NB4 (cell line): Measurements from ENCODE around the gene VEGFB.

Experiments used
- DNase-seq: peaks from one replicate; pipeline ENCODE4 v3.0.0; 2010; ENCODE audit warnings: low read depth
- H3K4me3 ChIP-seq: one replicate; pipeline ENCODE4 v1.5.1; 2011; ENCODE audit warnings: mild to moderate bottlenecking, low read depth, low read length, moderate library complexity
- MYC ChIP-seq: IDR thresholded peaks from 2 replicates; pipeline ENCODE4 v1.6.1; 2011; ENCODE audit warnings: low read depth, low read length
- POLR2A ChIP-seq: IDR thresholded peaks from 2 replicates; pipeline ENCODE4 v1.6.1; 2011; ENCODE audit warnings: mild to moderate bottlenecking; ENCODE audit not compliant: insufficient read length; ENCODE audit errors: extremely low read depth
- TF ChIP-seq, protein P1 (sequence below): IDR thresholded peaks from 2 replicates; pipeline ENCODE4 v1.6.1; 2011; ENCODE audit warnings: low read depth, low read length
- TF ChIP-seq, protein P2 (sequence below): IDR thresholded peaks from one replicate; pipeline ENCODE4 v1.5.1; 2012; ENCODE audit warnings: low read depth, low read length

The VEGFB gene

DNA sequence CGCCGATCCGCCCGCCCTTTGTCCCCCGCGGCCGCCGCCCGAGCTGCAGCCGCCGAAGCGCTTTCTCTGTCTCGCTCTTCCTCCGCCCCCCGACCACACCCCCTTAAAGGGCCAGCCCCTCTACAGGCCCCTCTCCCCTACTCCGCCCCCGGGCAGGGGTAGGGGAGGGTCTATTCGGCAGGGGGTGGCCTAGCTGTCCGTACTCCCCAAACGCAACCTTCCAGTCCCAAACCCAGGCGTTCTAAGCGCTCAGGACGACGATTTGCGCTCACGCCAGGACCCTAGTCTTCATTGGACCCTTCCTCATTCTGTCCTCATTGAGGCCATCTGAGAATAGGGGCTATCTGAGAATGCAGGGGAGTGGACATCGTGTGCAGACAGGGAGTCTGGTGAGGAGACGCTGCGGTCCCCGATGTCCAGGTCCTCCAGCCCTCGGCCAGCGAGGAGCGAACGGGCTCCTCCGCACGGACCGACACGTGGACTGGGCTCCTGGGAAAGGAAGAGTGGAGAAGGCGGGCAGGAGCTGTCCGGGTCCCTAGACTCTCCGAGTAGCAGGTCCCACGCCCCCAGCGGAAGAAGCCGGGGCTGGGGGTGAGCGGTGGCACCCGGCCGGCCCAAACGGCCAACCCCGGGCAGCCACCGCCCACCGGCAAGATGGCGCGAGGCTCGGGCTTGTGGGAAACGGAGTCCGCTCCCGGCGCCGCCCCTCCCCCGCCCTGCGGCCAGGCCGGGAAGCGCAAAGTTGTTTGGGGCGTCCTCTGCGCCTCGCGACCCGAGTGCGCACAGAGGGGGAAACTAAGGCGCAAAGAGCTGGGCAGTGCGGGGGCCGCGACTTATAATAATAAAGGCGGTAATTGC, 12.7 kb downstream of the VEGFB start, which contains the start of gene PPP1R14B:
Gene PPP1R14B, minus strand, starts transcription at position 73 of the 858 bp plus-strand sequence. CDS start 270 bp downstream, outside the sequence.
- peak within 1 kb of the TSS; percentile 87 for H3K4me3 ChIP-seq
- TF ChIP-seq POLR2A (peak; percentile 50), MYC (peak; percentile 83)
- TF ChIP-seq, protein P1, sequence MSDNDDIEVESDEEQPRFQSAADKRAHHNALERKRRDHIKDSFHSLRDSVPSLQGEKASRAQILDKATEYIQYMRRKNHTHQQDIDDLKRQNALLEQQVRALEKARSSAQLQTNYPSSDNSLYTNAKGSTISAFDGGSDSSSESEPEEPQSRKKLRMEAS, result peak; percentile 94
- TF ChIP-seq, protein P2, sequence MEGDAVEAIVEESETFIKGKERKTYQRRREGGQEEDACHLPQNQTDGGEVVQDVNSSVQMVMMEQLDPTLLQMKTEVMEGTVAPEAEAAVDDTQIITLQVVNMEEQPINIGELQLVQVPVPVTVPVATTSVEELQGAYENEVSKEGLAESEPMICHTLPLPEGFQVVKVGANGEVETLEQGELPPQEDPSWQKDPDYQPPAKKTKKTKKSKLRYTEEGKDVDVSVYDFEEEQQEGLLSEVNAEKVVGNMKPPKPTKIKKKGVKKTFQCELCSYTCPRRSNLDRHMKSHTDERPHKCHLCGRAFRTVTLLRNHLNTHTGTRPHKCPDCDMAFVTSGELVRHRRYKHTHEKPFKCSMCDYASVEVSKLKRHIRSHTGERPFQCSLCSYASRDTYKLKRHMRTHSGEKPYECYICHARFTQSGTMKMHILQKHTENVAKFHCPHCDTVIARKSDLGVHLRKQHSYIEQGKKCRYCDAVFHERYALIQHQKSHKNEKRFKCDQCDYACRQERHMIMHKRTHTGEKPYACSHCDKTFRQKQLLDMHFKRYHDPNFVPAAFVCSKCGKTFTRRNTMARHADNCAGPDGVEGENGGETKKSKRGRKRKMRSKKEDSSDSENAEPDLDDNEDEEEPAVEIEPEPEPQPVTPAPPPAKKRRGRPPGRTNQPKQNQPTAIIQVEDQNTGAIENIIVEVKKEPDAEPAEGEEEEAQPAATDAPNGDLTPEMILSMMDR, result no peak
- DNase-seq, result peak; percentile 93

DNA sequence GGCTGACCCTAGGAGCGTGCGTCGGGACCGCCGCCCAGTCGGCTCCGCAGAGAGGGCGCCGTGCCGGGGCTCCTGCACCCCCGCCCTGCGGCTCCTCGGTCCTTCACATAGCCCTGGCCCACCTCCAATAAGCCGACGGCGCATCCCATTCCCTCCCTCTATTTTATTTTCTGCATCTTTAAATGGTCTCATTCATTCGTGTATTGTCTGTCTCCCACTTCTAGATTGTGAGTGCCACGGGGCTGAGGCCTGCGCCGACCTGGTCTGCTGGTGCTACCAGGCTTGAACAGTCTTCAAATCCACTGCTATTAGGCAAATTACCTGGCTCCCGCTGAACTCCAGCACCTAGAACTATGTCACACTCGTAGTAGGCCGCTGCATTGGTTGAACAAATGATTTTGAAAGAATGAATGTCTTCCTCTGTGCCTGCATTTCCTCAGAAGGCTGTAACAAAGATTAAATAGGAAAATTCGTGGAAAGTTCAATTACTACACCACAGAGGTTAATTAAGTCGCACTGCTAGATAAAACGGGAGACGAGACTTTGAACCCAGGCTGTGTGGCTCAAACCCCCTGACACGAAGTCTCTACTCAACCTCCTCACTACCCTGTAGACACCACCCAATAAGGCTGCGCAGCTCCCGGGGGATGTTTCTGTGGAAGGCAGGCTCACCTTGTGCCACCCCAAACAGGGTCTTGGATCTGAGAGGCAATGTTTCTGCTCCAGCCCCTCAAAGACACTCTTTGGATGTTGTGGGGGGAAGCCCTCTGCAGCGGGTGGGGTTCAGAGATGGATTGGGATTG, 13.5 kb downstream of the VEGFB start:
- DNase-seq, result no peak
- TF ChIP-seq POLR2A (no peak), MYC (no peak)
- TF ChIP-seq, protein P1, result no peak
- TF ChIP-seq, protein P2, result no peak
- no peak overlapping the region for H3K4me3 ChIP-seq

DNA sequence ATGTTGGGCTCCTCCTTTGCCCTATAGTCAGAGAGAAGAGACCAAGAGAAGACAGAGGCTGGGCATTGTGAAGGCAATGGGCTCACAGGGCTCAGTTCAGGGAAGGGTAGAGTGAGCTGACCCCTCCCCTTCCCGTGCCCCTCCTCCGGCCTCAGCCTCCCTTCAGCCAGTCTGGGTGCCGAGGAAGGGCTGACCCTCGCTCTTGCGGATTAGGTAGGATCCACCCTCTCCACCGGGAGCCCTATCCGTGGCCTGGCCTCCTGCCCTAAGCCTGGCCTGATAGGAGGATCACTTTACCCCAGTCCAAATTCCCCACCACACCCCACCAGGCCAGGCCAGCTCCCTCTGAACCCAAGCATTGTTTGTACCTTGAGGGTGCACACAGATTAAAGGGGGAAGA, 14.2 kb downstream of the VEGFB start:
- no peak for DNase-seq
- TF ChIP-seq MYC (no peak), POLR2A (no peak)
- TF ChIP-seq, protein P1, result no peak
- TF ChIP-seq, protein P2, result no peak
- no peak overlapping the region for H3K4me3 ChIP-seq

DNA sequence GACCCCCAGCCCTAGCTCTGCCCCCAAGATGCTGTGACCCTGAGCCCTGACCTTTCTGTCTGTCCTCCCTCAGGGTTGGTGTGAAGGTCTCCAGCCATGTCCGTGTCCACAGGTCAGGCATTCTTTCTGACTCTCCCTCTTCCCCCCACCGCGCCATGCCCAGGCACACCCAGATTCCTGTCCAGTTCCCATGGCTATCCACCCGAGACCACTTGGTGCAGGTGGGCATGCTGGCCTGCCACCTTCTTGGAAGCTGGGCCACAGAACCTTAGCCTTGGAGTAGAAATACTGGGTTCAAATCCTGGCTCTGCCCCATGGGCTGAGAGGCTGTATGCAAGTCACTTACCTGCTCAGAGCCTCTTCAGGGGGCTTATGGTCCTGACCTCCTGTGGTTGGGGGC, 14.7 kb downstream of the VEGFB start:
- H3K4me3 ChIP-seq, result no peak overlapping the region
- TF ChIP-seq MYC (no peak), POLR2A (no peak)
- TF ChIP-seq, protein P2, result no peak
- TF ChIP-seq, protein P1, result no peak

GRCh38 chr11:64249563-64250414, 15.4 kb downstream of the VEGFB start:
- TF ChIP-seq, protein P2, result no peak
- TF ChIP-seq MYC (no peak), POLR2A (no peak)
- TF ChIP-seq, protein P1, result no peak
- no peak overlapping the region for H3K4me3 ChIP-seq

More for the DNA sequence above, 14.7 kb downstream of the VEGFB start:
- DNase-seq, result no peak

More at GRCh38 chr11:64249563-64250414, 15.4 kb downstream of the VEGFB start:
- DNase-seq, result no peak
